ENCODE measurements around the gene IQSEC3.
"Not testable (repeated sequence)": the region's sequence is repeated elsewhere in the genome, so short reads cannot be mapped to it uniquely, and the experiment has no call there.

Gene IQSEC3

GRCh38 chr12:205026-205425 is 138.5 kb downstream of the IQSEC3 start:
- DNase-seq = no peak

- no peak for DNase-seq
These were observed 140.3 kb downstream of the IQSEC3 start for GRCh38 chr12:206746-207440.

- DNase-seq = no peak
These were observed 141.2 kb downstream of the IQSEC3 start for GRCh38 chr12:207804-208203.

- no peak for DNase-seq
These were observed 142.2 kb downstream of the IQSEC3 start for GRCh38 chr12:208813-209212.

GRCh38 chr12:209246-209645 is 142.7 kb downstream of the IQSEC3 start:
- DNase-seq = no peak

- no peak for DNase-seq
These were observed 143.3 kb downstream of the IQSEC3 start for GRCh38 chr12:209851-210250.

- no peak for DNase-seq
These were observed 143.9 kb downstream of the IQSEC3 start for GRCh38 chr12:210277-211141.

GRCh38 chr12:211142-211465 is 144.5 kb downstream of the IQSEC3 start:
- DNase-seq = no peak

- DNase-seq = no peak
These were observed 145.3 kb downstream of the IQSEC3 start for GRCh38 chr12:211639-212414.

- no peak for DNase-seq
These were observed 145.8 kb downstream of the IQSEC3 start for GRCh38 chr12:212415-212714.

- DNase-seq = no peak
These were observed 146.4 kb downstream of the IQSEC3 start for GRCh38 chr12:212715-213526.

GRCh38 chr12:213527-213932 is 147.0 kb downstream of the IQSEC3 start:
- no peak for DNase-seq

GRCh38 chr12:214003-214741 is 147.6 kb downstream of the IQSEC3 start, which contains the start of gene SLC6A12:
Gene SLC6A12 (minus strand): TSS chr12:214157. CDS start chr12:209986, 4,171 bp downstream.
- no peak for DNase-seq

- no peak for DNase-seq
These were observed 148.5 kb downstream of the IQSEC3 start for GRCh38 chr12:215116-215515.

- DNase-seq = not testable (repeated sequence)
These were observed 150.5 kb downstream of the IQSEC3 start for GRCh38 chr12:217029-217428.

GRCh38 chr12:218221-218620 is 151.7 kb downstream of the IQSEC3 start:
- DNase-seq = no peak

GRCh38 chr12:218728-219590 is 152.4 kb downstream of the IQSEC3 start:
- no peak for DNase-seq

GRCh38 chr12:219891-220352 is 153.4 kb downstream of the IQSEC3 start:
- peak; percentile 31 to 41 for DNase-seq

- no peak for DNase-seq
These were observed 153.9 kb downstream of the IQSEC3 start for GRCh38 chr12:220491-220890.

GRCh38 chr12:220946-221550 is 154.5 kb downstream of the IQSEC3 start:
- no peak for DNase-seq

- no peak for DNase-seq
These were observed 155.2 kb downstream of the IQSEC3 start for GRCh38 chr12:221736-222135.
